ENCODE data around the gene MAGI3.
"Not testable (repeated sequence)": the region's sequence is repeated elsewhere in the genome, so short reads cannot be mapped to it uniquely, and the experiment has no call there.

Gene MAGI3

GRCh38 chr1:113456967-113457366, 66.7 kb downstream of the MAGI3 start:
- no peak overlapping the region for H3K4me3 ChIP-seq (ENCODE audit: low read depth, low read length)
- no peak for TF ChIP-seq CTCF (conservative IDR thresholded peaks at IDR 0.05; ENCODE audit: low read depth, low read length)
- peak; percentile 95 for DNase-seq (ENCODE audit: low read depth)

- peak; percentile 59 for DNase-seq (ENCODE audit: low read depth)
- no peak overlapping the region for H3K4me3 ChIP-seq (ENCODE audit: low read depth, low read length)
- TF ChIP-seq CTCF (conservative IDR thresholded peaks at IDR 0.05; ENCODE audit: low read depth, low read length) = no peak
Measured at GRCh38 chr1:113459279-113459678, 69.0 kb downstream of the MAGI3 start.

- H3K4me3 ChIP-seq (ENCODE audit: low read depth, low read length) = no peak overlapping the region
- no peak for DNase-seq (ENCODE audit: low read depth)
- no peak for TF ChIP-seq CTCF (conservative IDR thresholded peaks at IDR 0.05; ENCODE audit: low read depth, low read length)
Measured at GRCh38 chr1:113467991-113468390, 77.7 kb downstream of the MAGI3 start.

- H3K4me3 ChIP-seq (ENCODE audit: low read depth, low read length); DNase-seq (ENCODE audit: low read depth): not testable (repeated sequence)
Measured at GRCh38 chr1:113478427-113479195, 88.3 kb downstream of the MAGI3 start.

- no peak overlapping the region for H3K4me3 ChIP-seq (ENCODE audit: low read depth, low read length)
- TF ChIP-seq CTCF (conservative IDR thresholded peaks at IDR 0.05; ENCODE audit: low read depth, low read length) = no peak
- no peak for DNase-seq (ENCODE audit: low read depth)
Measured at GRCh38 chr1:113479713-113480676, 89.7 kb downstream of the MAGI3 start.

- H3K4me3 ChIP-seq (ENCODE audit: low read depth, low read length); DNase-seq (ENCODE audit: low read depth): not testable (repeated sequence)
Measured at GRCh38 chr1:113485131-113485530, 94.8 kb downstream of the MAGI3 start.

- peak; percentile 47 for TF ChIP-seq CTCF (conservative IDR thresholded peaks at IDR 0.05; ENCODE audit: low read depth, low read length)
- DNase-seq (ENCODE audit: low read depth) = peak; percentile 6
- no peak overlapping the region for H3K4me3 ChIP-seq (ENCODE audit: low read depth, low read length)
Measured at GRCh38 chr1:113488576-113489177, 98.4 kb downstream of the MAGI3 start.
